Uterus (tissue), 2 donors: ENCODE results near the gene GASK1A.

Experiments
- CTCF ChIP-seq, 4 experiments: fragments of 200-600 bp in 2 of 4; fragments of 450-650 bp in 2 of 4; sonication (generic) in 2 of 4; IDR thresholded peaks; one replicate each; pipeline ENCODE4 v1.5.1; 2016 to 2019; ENCODE audit warnings: antibody characterized with exemption in 4 of 4, mild to moderate bottlenecking in 2 of 4, moderate library complexity in 1 of 4
- POLR2A ChIP-seq, 2 donors: fragments of 450-650 bp; IDR thresholded peaks; one replicate each; pipeline ENCODE4 v1.6.1; 2016; ENCODE audit warnings: antibody characterized with exemption in 2 of 2, mild to moderate bottlenecking in 1 of 2, moderate library complexity in 1 of 2

- TF ChIP-seq CTCF (IDR thresholded peaks at IDR 0.05) (no peak), POLR2A (IDR thresholded peaks at IDR 0.05) (no peak)
These were observed 57.7 kb downstream of the GASK1A start for GRCh38 chr3:43036621-43037423.
